Tibial artery (tissue), 4 donors: ENCODE results near the gene MIXL1.
"Not testable (repeated sequence)": the region's sequence is repeated elsewhere in the genome, so short reads cannot be mapped to it uniquely, and the experiment has no call there.

ENCODE experiments used
- DNase-seq, 2 donors: peaks; one replicate each; pipeline ENCODE4 v3.0.0-alpha.2; 2019
- H3K27ac ChIP-seq, 2 donors: fragments of 200-600 bp; sonication (generic) in 1 of 2; 1 replicate in 1 of 2; 2 replicates in 1 of 2; pipeline ENCODE4 v1.5.1; 2018 to 2019; ENCODE audit warnings: mild to moderate bottlenecking in 1 of 2
- H3K27me3 ChIP-seq, 2 donors: fragments of 200-600 bp; sonication (generic) in 1 of 2; one replicate each; pipeline versions ENCODE4 v1.5.1 to v1.6.0; 2016 to 2019
- H3K36me3 ChIP-seq, 3 donors: fragments of 200-600 bp; sonication (generic) in 2 of 3; one replicate each; pipeline ENCODE4 v1.5.1; 2016 to 2019; ENCODE audit warnings: mild to moderate bottlenecking in 2 of 3
- H3K4me1 ChIP-seq, 4 donors: fragments of 200-600 bp; sonication (generic) in 2 of 4; 1 replicate in 3 of 4; 2 replicates in 1 of 4; pipeline ENCODE4 v1.5.1; 2016 to 2019
- H3K4me3 ChIP-seq, 2 donors: fragments of 200-600 bp; sonication (generic) in 1 of 2; 1 replicate in 1 of 2; 2 replicates in 1 of 2; pipeline ENCODE4 v1.5.1; 2018 to 2019; ENCODE audit warnings: mild to moderate bottlenecking in 2 of 2
- H3K9me3 ChIP-seq, 3 donors: fragments of 200-600 bp; sonication (generic) in 1 of 3; one replicate each; pipeline ENCODE4 v1.5.1; 2016 to 2019
- intact Hi-C: fragments of 100-400 bp; cut with DNase I; formaldehyde crosslinking; loops from one replicate; pipeline ENCODE4 v1.15.0; 2023; ENCODE audit warnings: low total_unique reads
- TF ChIP-seq, protein P1 (sequence below), 2 experiments: fragments of 200-600 bp in 1 of 2; fragments of 450-650 bp in 1 of 2; IDR thresholded peaks; one replicate each; pipeline ENCODE4 v1.5.1; 2017 to 2019; ENCODE audit warnings: antibody characterized with exemption in 2 of 2, mild to moderate bottlenecking in 1 of 2, moderate library complexity in 1 of 2

MIXL1 gene

DNA sequence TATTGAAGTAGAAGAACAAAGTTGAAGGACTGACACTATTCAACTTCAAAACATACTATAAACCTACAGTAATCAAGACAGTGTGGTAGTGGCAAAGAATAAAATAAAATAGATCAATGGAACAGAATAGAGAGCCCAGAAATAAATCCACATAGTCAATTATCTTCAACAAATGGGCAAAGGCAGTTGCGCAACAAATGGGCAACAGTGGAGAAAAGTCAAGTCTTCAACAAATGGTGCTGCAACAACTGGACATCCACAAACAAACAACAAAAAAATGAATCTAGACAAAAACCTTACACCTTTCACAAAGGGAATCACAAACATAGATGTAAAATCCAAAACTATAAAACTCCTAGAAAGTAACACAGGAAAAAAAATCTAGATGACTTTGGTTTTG is 38.4 kb downstream of the MIXL1 start:
- TF ChIP-seq, protein P1, sequence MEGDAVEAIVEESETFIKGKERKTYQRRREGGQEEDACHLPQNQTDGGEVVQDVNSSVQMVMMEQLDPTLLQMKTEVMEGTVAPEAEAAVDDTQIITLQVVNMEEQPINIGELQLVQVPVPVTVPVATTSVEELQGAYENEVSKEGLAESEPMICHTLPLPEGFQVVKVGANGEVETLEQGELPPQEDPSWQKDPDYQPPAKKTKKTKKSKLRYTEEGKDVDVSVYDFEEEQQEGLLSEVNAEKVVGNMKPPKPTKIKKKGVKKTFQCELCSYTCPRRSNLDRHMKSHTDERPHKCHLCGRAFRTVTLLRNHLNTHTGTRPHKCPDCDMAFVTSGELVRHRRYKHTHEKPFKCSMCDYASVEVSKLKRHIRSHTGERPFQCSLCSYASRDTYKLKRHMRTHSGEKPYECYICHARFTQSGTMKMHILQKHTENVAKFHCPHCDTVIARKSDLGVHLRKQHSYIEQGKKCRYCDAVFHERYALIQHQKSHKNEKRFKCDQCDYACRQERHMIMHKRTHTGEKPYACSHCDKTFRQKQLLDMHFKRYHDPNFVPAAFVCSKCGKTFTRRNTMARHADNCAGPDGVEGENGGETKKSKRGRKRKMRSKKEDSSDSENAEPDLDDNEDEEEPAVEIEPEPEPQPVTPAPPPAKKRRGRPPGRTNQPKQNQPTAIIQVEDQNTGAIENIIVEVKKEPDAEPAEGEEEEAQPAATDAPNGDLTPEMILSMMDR (IDR thresholded peaks at IDR 0.05), result no peak
- no peak overlapping the region for H3K27ac ChIP-seq
- intact Hi-C loops, result no loop called here
- H3K4me3 ChIP-seq, result no peak overlapping the region
- H3K4me1 ChIP-seq, result no peaks in the 10 kb centered on the region
- no peak for DNase-seq
- no peaks in the 10 kb centered on the region for H3K27me3 ChIP-seq
- H3K36me3 ChIP-seq, result peaks cover 0 to 3% (median 0%) of the 10 kb centered on the region in 3 donors
- H3K9me3 ChIP-seq, result peaks cover 0 to 6% (median 0%) of the 10 kb centered on the region in 3 donors

DNA sequence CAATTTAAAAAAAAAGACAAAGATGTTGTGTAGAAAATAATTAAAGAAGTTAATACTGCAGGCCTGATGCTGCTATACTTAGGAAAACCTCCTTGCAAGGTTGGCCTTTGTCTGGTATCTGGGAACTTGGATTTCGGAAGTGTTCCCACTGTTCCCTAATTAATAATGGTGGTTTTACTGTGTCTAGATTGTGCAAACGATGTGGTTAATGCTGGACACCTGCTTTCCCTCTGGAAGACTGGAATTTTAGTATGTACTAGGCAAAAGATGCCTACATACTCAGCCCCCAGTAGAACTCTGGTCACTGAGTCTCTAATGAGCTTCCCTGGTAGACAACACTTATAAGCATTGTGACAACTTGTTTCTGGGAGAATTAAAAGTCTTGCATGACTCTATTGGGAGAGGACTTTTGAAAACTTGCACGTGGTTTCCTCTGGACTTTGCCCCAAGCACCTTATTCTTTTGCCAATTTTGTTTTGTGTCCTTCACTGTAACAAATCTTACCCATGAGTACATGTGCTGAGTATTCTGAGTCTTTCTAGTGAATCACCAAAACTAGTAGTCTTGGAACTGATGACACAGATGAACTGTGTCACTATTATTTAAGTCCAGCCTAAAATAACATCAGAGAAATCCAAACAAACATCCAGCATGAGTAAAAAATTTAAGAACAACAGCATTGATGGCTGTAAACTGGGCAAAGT is 45.1 kb downstream of the MIXL1 start:
- no peaks in the 10 kb centered on the region for H3K9me3 ChIP-seq
- H3K4me3 ChIP-seq, result no peak overlapping the region
- H3K27me3 ChIP-seq, result no peaks in the 10 kb centered on the region
- no peak for DNase-seq
- H3K36me3 ChIP-seq, result no peaks in the 10 kb centered on the region
- no peak overlapping the region for H3K27ac ChIP-seq
- intact Hi-C loops, result no loop called here
- TF ChIP-seq, protein P1 (IDR thresholded peaks at IDR 0.05), result no peak
- peaks cover 0 to 8% (median 0%) of the 10 kb centered on the region in 4 donors for H3K4me1 ChIP-seq

DNA sequence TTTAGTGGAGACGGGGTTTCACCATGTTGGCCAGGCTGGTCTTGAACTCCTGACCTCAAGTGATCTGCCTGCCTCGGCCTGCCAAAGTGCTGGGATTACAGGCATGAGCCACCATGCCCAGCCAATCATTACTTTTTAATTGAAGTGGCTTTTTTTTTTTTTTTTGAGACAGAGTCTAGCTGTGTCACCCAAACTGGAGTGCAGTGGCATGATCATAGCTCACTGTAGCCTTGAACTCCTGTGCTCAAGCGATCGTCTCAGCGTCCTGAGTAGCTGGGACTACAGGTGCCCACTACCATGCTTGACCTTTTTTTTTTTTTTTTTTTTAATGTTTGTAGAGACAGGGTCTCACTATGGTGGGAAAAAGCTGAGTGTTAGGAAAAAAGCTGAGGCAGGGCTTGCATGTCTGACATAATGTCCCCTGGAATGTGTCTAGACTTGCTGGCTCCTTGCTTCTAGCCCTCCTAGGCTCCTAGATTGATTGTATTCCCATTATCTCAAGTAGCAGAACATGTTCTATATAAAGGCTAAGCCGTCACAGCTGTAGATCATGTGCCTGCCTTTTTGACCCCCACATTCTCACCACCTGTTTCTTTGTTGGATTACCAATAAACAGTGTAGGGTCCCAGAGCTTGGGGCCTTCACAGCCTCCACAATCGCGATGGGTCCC is 48.9 kb downstream of the MIXL1 start:
- DNase-seq, intact Hi-C loops: not testable (repeated sequence)

DNA sequence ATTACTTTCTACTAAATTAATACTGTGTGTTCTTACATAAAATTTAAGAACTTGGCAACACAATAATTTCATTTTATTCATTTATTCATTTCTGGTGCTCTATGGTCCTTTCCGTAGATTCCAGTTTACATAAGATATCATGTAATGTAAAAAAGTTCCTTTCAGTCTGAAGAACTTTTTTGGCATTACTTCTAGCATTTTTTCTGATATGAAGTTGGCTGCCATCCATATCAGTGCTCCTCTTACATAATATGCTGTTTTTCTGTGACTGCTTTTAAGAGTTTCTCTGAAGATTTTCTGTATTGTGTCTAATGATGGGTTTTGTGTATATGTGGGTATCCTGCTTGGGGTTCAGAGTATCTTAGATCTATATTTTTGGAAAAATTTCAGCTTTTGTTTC is 50.7 kb downstream of the MIXL1 start:
- no peak overlapping the region for H3K27ac ChIP-seq
- no peak for DNase-seq
- intact Hi-C loops, result no loop called here

More for the DNA sequence above, 48.9 kb downstream of the MIXL1 start:
- not testable (repeated sequence) for H3K9me3 ChIP-seq, H3K27ac ChIP-seq, H3K4me3 ChIP-seq, H3K27me3 ChIP-seq, H3K36me3 ChIP-seq
- peaks cover 0 to 16% (median 0%) of the 10 kb centered on the region in 4 donors for H3K4me1 ChIP-seq

DNA sequence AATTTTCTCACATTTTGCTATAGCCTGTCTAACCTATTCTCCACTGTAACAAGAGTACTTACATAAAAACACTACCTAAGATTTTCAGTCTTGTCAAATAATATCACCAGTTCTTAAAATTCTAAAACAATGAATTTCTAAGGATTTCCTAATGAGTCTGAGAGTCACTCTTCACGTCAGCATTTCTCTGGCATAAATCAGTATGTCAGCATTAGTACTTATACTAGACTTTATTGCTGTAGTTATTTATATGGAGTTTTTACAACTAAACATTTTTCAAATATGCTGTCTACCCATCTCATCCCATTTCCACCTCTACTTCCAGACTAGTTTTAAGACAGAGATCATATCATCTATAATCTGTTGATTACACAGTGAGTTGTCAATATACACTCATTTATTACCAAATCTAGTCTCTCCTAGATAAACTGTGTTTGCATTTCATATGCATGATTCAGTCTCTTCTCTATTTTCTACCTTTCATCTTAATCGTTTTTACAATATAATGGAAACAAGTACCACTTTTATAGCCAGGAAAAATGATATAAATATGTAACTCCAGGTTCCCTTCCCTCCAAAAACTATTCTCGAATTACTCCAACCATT is 52.7 kb downstream of the MIXL1 start:
- H3K4me1 ChIP-seq, result peaks cover 0 to 16% (median 0%) of the 10 kb centered on the region in 4 donors
- DNase-seq, result no peak
- H3K36me3 ChIP-seq, result no peaks in the 10 kb centered on the region
- H3K4me3 ChIP-seq, result no peak overlapping the region
- no peaks in the 10 kb centered on the region for H3K9me3 ChIP-seq
- TF ChIP-seq, protein P1 (IDR thresholded peaks at IDR 0.05), result no peak
- intact Hi-C loops, result no loop called here
- H3K27ac ChIP-seq, result no peak overlapping the region
- H3K27me3 ChIP-seq, result no peaks in the 10 kb centered on the region

More for the DNA sequence above, 50.7 kb downstream of the MIXL1 start:
- H3K27me3 ChIP-seq, result no peaks in the 10 kb centered on the region
- TF ChIP-seq, protein P1 (IDR thresholded peaks at IDR 0.05), result no peak
- H3K9me3 ChIP-seq, result no peaks in the 10 kb centered on the region
- no peak overlapping the region for H3K4me3 ChIP-seq
- no peaks in the 10 kb centered on the region for H3K36me3 ChIP-seq
- H3K4me1 ChIP-seq, result peaks cover 0 to 16% (median 0%) of the 10 kb centered on the region in 4 donors
